MM.1S (cell line): ENCODE data around the gene CFAP46.

Experiments used
- DNase-seq: peaks from one replicate; pipeline ENCODE4 v3.0.0-alpha.2; 2015
- H2AFZ ChIP-seq: fragments of 300-600 bp; sonication (generic); 2 replicates; pipeline ENCODE4 v1.6.0; 2016; ENCODE audit warnings: antibody characterized with exemption, low read length
- H3F3A ChIP-seq: fragments of 300-600 bp; sonication (generic); 2 replicates; pipeline ENCODE4 v1.6.1; 2016; ENCODE audit warnings: mild to moderate bottlenecking, antibody characterized with exemption, low read length, moderate library complexity, mixed read lengths; ENCODE audit not compliant: insufficient read depth
- H3K27ac ChIP-seq: fragments of 300-600 bp; sonication (generic); 2 replicates; pipeline ENCODE4 v1.5.1; 2016; ENCODE audit warnings: mild to moderate bottlenecking, low read length
- H3K27me3 ChIP-seq: fragments of 300-600 bp; sonication (generic); replicated peaks from 2 replicates; pipeline ENCODE4 v1.6.0; 2016; ENCODE audit warnings: low read length; ENCODE audit not compliant: insufficient read depth
- H3K36me3 ChIP-seq: fragments of 300-600 bp; sonication (generic); replicated peaks from 2 replicates; pipeline ENCODE4 v1.6.1; 2016; ENCODE audit warnings: mild to moderate bottlenecking, low read length, mixed read lengths; ENCODE audit not compliant: insufficient read depth
- H3K4me1 ChIP-seq: fragments of 300-600 bp; sonication (generic); 2 replicates; pipeline ENCODE4 v1.6.1; 2016; ENCODE audit warnings: low read length, mixed read lengths
- H3K4me2 ChIP-seq: fragments of 300-600 bp; sonication (generic); 2 replicates; pipeline ENCODE4 v1.6.0; 2016; ENCODE audit warnings: low read depth, low read length
- H3K4me3 ChIP-seq: fragments of 300-600 bp; sonication (generic); 2 replicates; pipeline ENCODE4 v1.5.1; 2016; ENCODE audit warnings: low read length, mixed read lengths
- H3K79me2 ChIP-seq: fragments of 300-600 bp; sonication (generic); 2 replicates; pipeline ENCODE4 v1.6.1; 2016; ENCODE audit warnings: mixed run types, low read length, mixed read lengths
- H3K9ac ChIP-seq: fragments of 300-600 bp; sonication (generic); 2 replicates; pipeline ENCODE4 v1.6.1; 2016; ENCODE audit warnings: low read length, mixed read lengths
- H3K9me2 ChIP-seq: fragments of 300-600 bp; sonication (generic); replicated peaks from 2 replicates; pipeline ENCODE4 v1.6.1; 2016; ENCODE audit warnings: mild to moderate bottlenecking, low read length, mixed read lengths; ENCODE audit not compliant: insufficient read depth
- H3K9me3 ChIP-seq: fragments of 300-600 bp; sonication (generic); replicated peaks from 2 replicates; pipeline ENCODE4 v1.6.1; 2016; ENCODE audit warnings: mild to moderate bottlenecking, low read length, mixed read lengths; ENCODE audit not compliant: insufficient read depth
- H4K20me1 ChIP-seq: fragments of 300-600 bp; sonication (generic); 2 replicates; pipeline ENCODE4 v1.6.1; 2016; ENCODE audit warnings: mild to moderate bottlenecking, low read length, moderate library complexity, mixed read lengths; ENCODE audit not compliant: insufficient read depth
- CTCF ChIP-seq: fragments of 300-600 bp; sonication (generic); IDR thresholded peaks from 2 replicates; pipeline ENCODE4 v1.5.1; 2016; ENCODE audit warnings: antibody characterized with exemption, low read length, mixed read lengths
- EZH2 ChIP-seq: fragments of 300-600 bp; sonication (generic); optimal IDR thresholded peaks from 2 replicates; pipeline ENCODE3; 2017; ENCODE audit warnings: low read depth, mild to moderate bottlenecking, antibody characterized with exemption, low read length, mixed read lengths
- EZH2phosphoT487 ChIP-seq: fragments of 300-600 bp; sonication (generic); IDR thresholded peaks from 2 replicates; pipeline ENCODE4 v1.6.1; 2018; ENCODE audit warnings: antibody characterized with exemption, low read length

CFAP46 gene

GRCh38 chr10:132783940-132784865, 158.2 kb downstream of the CFAP46 start:
- H3K9me2 ChIP-seq = no peaks in the 10 kb centered on the region
- no peak overlapping the region for H3K9ac ChIP-seq
- no peaks in the 10 kb centered on the region for H4K20me1 ChIP-seq
- no peak overlapping the region for H3K27ac ChIP-seq
- H3K4me3 ChIP-seq = no peak overlapping the region
- H3K79me2 ChIP-seq = no peaks in the 10 kb centered on the region
- no peaks in the 10 kb centered on the region for H3K9me3 ChIP-seq
- H3F3A ChIP-seq = no peaks in the 10 kb centered on the region
- no peak overlapping the region for H3K4me2 ChIP-seq
- no peaks in the 10 kb centered on the region for H3K4me1 ChIP-seq
- no peak for DNase-seq
- H2AFZ ChIP-seq = no peak overlapping the region
- H3K36me3 ChIP-seq = no peaks in the 10 kb centered on the region
- TF ChIP-seq EZH2 = no peak
- no peak for TF ChIP-seq EZH2phosphoT487
- no peak for TF ChIP-seq CTCF
- H3K27me3 ChIP-seq = no peaks in the 10 kb centered on the region

GRCh38 chr10:132783165-132783939, 159.0 kb downstream of the CFAP46 start:
- Histone ChIP-seq H3F3A (no peaks in the 10 kb centered on the region), H3K36me3 (no peaks in the 10 kb centered on the region), H3K79me2 (no peaks in the 10 kb centered on the region), H3K4me3 (no peak overlapping the region), H3K27ac (no peak overlapping the region), H3K9ac (no peak overlapping the region), H3K27me3 (no peaks in the 10 kb centered on the region), H3K4me2 (no peak overlapping the region), H4K20me1 (no peaks in the 10 kb centered on the region), H2AFZ (no peak overlapping the region), H3K9me3 (no peaks in the 10 kb centered on the region), H3K9me2 (no peaks in the 10 kb centered on the region), H3K4me1 (no peaks in the 10 kb centered on the region)
- no peak for DNase-seq
- TF ChIP-seq EZH2 (no peak), CTCF (no peak), EZH2phosphoT487 (no peak)

GRCh38 chr10:132781556-132781955, 160.8 kb downstream of the CFAP46 start:
- H3K4me1 ChIP-seq = no peaks in the 10 kb centered on the region
- no peaks in the 10 kb centered on the region for H3K9me2 ChIP-seq
- TF ChIP-seq EZH2phosphoT487 = no peak
- TF ChIP-seq EZH2 = no peak
- no peak for TF ChIP-seq CTCF
- H4K20me1 ChIP-seq = no peaks in the 10 kb centered on the region
- no peak overlapping the region for H3K9ac ChIP-seq
- no peak for DNase-seq
- H3F3A ChIP-seq = no peaks in the 10 kb centered on the region
- H3K9me3 ChIP-seq = no peaks in the 10 kb centered on the region
- H3K4me3 ChIP-seq = no peak overlapping the region
- H2AFZ ChIP-seq = no peak overlapping the region
- H3K27me3 ChIP-seq = no peaks in the 10 kb centered on the region
- no peaks in the 10 kb centered on the region for H3K79me2 ChIP-seq
- no peak overlapping the region for H3K27ac ChIP-seq
- H3K36me3 ChIP-seq = no peaks in the 10 kb centered on the region
- no peak overlapping the region for H3K4me2 ChIP-seq
